NOMO-1 treated with dmso at 0.1 percent for 144 hours (cell line): ENCODE results near the gene ACVR1B.

Source experiments
- DNase-seq: peaks from one replicate; lab custom pipeline; 2025; ENCODE audit not compliant: unreplicated experiment; lab: John Stamatoyannopoulos, UW

Gene ACVR1B

GRCh38 chr12:51951199-51951842 is at the start of gene ACVR1B:
TSS of gene ACVR1B (plus strand) at chr12:51951699. CDS start at chr12:51951744, 45 bp downstream.
- DNase-seq = peak; percentile 80

GRCh38 chr12:51901881-51902280 is 49.6 kb upstream of the ACVR1B start:
- DNase-seq = no peak

GRCh38 chr12:51904951-51905470 is 46.5 kb upstream of the ACVR1B start:
- no peak for DNase-seq

DNA sequence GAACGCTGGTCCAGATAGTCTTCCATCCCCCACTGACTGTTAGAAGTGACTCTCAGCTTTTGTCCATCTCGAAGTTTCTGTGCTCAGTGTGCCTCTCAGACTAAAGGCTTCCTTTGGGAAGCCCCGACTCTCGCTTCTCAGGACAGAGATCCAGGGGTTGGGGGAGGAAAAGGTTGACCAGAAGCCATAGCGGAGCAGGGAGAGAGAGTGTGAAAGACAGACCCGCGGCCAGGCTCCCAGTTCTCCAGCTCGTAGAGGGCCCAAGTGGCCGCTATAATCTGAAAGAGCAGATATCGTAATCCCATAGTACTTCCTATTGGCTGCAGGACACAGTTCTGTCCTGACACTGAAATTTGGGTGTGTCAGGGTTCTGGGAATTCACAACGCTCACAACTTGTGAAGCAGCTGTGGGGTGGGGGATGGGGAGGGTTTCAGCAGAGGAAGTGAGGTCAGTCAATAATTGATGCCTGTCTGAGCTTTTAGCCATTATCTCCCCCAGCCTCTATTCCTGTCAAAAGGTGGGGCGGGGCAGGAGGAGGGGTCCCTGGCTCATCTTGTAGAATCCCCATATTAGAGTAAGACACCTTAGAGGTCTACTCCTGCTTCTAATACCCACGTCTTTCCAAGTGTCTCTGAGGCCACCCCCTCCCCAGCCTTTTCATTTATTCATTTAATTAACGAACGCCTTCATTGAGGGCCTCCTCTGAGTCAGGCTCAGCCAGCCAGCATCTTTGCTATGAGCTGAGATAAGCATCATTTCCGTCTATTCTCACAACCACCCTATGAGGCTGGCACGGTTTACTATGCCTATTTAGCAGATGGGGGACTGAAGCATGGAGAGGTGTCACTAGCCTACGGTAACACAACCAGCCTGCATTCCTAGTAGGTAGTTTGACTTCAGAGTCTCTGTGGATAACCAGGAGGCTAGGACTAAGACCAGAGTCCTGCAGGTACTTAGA is 45.7 kb upstream of the ACVR1B start:
- DNase-seq = no peak

DNA sequence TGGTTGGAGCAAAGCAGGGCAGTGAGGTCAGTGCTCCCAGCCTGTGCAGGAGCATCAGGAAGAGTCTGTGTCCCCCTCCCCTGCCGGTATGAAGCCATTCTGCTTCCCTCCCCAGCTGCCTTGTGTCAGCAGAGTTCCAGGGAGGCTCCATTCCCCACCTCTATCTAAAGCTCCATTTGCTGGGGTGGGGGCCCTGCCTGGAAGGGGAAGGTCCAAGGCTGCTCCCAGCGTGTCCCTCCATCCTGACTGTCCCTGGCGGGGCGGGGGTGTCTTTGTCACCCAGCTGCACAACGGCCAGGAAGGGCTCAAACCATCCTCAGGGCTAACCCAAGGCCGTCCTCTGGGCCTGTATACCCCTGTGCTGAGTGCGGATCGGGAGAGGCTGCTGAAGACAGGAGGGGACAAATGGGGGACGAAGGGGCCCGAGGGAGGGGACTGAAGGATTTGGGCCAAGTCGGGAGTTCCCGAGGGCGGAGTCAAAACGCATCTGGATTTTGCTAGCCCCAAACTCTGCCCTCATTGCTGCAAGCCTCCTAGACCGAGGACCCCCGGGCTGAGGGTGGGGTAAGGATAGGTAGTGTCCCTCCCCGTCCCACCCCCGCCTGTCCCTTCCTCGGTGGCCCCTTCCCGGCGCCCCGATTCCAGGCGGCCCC is 44.9 kb upstream of the ACVR1B start:
- no peak for DNase-seq

- no peak for DNase-seq
These were observed 44.2 kb upstream of the ACVR1B start, which contains the start of gene ACVRL1 for GRCh38 chr12:51907083-51907855. TSS of gene ACVRL1 (plus strand) at chr12:51907504. CDS start at chr12:51912475, 4,971 bp downstream.

DNA sequence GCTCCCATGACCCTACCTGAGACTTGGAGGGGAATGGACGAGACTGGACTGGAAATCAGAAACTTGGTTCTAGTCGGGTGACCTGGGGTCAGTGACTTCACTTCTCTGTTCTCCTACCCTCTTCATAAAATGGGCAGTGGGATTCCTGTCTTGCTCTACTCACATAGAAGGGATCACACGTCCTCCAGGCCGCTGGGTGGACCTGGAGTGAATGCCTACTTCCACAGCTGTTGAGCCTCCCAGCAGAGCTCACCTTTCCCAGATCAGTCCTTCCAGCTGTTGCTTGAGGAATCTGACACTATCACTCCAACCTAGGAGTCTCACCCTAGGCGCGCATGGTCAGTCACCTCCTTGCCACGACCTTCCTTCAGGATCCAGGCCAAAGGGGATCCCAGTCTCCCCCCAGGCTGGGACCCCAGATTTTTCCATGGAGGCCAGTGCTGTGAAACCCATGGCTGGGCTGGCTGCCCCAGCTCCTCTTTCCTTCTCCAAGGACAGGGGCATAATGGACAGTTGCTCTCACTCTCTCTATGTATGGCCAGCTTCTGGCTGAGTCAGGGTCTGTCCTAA is 43.6 kb upstream of the ACVR1B start:
- DNase-seq = no peak

- no peak for DNase-seq
These were observed 42.5 kb upstream of the ACVR1B start for GRCh38 chr12:51908876-51909592.

DNA sequence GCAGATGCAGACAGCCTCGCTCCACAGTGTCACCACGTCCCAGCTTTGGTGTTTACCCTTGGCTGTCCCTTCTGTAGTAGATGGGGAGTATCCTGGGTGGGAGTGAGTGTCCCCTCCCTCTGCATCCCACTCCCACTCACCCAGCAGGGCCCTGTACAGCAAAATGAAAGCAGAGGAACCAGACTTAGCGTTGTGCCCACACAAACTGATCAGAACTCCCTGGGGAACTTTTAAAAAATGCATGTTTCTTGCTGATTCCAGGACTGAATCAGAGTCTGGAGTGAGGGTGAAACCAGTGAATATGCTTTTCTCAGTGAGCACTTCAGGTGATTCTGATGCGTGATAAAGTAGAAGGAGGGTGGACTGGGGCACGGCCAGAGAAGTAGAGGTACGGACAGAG is 41.3 kb upstream of the ACVR1B start:
- no peak for DNase-seq

DNA sequence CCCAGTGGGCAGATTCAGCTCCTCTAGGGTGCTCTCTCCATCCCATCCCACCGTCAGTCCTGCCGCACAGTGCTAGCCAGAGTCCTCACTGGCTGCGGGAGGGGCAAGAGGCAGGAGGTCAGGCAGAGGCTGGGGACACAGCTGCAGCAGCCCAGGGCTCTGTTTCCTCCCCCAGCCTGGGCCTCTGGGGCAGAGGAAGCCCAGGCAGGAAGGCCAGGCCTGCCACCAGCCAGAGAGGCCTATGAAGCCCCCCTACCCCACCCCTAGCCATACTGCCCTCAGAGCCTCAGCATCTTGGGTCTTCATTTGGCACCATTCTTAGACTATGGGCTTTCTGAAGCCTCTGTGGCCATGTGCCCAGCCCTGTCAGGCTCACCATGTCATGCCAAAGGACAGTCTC is 40.8 kb upstream of the ACVR1B start:
- no peak for DNase-seq

GRCh38 chr12:51911307-51911706 is 40.2 kb upstream of the ACVR1B start:
- DNase-seq = no peak

DNA sequence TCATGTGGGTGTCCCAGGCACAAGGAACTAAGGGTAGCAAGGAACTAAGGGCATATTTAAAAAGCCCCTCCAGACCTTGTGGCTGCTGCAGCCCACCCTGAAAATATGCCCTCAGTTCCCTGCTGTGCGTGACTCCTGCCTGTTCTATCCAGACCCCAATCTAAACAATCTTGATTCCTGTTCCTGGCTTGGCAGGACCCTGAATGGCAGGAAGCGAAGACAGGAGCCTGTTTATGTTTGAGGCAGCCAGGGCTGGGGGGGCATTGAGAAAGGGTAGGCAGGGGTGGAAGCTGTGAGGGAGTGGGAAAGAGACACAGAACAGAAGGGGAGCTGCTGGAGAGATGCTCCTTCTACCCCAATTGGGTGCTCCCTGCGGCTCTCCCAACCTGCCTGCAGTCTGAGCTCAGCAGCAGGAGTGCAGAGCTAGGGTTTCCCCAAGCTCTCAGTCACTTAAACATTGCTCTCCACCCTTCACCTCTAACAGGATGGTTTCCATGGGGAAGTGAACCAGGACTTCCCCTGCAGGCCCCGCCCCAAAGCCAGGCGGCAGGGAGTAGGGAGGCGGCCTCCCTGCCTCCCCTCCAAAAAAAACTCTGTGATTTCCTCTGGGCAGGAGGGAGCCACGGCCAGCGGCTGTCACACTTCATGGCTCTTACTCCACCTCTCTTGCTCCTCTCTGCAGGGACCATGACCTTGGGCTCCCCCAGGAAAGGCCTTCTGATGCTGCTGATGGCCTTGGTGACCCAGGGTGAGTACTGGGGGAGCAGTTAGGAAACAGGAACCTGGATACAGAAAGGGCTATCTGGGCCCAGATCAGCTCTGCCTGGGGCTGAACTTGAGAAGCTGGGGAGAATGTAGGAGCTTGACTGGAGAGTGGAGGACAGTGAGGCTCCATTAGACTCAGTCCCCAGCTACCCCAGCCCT is 39.4 kb upstream of the ACVR1B start:
- no peak for DNase-seq

DNA sequence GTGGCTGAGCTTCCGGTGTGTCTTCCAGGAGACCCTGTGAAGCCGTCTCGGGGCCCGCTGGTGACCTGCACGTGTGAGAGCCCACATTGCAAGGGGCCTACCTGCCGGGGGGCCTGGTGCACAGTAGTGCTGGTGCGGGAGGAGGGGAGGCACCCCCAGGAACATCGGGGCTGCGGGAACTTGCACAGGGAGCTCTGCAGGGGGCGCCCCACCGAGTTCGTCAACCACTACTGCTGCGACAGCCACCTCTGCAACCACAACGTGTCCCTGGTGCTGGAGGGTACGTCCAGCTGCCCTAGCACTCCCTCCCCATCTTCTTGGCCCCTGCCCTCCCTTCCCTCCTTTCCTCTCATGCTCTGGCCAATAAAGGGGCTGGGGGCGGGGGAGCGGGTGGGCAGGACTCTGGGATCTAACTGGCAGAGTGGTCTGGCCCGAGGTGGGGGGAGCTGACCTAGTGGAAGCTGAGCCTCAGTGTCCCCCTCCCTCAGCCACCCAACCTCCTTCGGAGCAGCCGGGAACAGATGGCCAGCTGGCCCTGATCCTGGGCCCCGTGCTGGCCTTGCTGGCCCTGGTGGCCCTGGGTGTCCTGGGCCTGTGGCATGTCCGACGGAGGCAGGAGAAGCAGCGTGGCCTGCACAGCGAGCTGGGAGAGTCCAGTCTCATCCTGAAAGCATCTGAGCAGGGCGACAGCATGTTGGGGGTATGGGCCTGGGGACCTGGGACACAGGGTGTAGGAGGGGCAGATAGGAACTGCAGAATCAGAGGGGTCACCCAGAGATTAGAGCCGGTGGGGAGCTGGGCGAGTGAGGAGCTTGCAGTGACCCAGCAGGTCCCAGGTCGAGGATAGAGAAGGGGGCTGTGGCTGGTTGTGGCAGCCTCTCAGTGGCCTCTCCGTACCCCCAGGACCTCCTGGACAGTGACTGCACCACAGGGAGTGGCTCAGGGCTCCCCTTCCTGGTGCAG is 38.1 kb upstream of the ACVR1B start:
- DNase-seq = no peak

DNA sequence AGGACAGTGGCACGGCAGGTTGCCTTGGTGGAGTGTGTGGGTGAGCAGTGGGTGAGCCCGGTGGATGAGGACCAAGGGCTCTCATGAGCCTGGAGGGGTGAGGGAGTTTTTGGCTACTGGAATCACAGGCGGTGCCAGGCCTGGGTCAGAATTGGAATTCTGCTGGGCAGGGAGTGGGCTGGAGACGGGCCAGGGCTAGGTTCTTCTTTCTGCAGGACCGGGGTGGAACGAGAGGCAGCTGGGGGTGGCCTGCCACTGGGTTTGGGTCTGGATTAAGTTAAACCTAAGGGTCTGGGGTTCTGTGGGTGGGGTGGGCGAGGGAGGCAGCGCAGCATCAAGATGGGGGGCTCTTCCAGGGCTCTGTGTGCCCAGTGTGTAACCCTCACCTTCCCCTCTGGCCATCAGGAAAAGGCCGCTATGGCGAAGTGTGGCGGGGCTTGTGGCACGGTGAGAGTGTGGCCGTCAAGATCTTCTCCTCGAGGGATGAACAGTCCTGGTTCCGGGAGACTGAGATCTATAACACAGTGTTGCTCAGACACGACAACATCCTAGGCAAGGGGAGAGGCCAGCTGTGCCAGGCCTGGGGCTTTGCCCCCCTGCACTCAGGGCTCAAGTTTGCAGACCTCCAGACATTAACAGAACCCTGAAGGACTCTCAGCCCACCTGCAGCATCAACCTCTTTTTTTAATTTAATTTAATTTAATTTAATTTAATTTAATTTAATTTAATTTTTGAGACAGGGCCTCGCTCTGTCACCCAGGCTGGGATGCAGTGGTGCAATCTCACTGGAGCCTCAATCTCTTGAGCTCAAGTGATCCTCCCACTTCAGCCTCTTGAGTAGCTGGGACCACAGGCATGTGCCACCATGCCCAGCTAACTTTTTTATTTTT is 37.2 kb upstream of the ACVR1B start:
- no peak for DNase-seq

GRCh38 chr12:51915003-51915625 is 36.4 kb upstream of the ACVR1B start:
- no peak for DNase-seq

GRCh38 chr12:51915951-51916350 is 35.5 kb upstream of the ACVR1B start:
- no peak for DNase-seq
